Cortex of kidney (tissue), 1 donor: Measurements from ENCODE around the gene CSNK1E.
"Not testable (repeated sequence)": the region's sequence is repeated elsewhere in the genome, so short reads cannot be mapped to it uniquely, and the experiment has no call there.

Source experiments
- DNase-seq: peaks from one replicate; lab custom pipeline; 2025; lab: John Stamatoyannopoulos, UW

CSNK1E gene

GRCh38 chr22:38317122-38317994 lies at the start of gene CSNK1E:
Gene CSNK1E (minus strand): TSS chr22:38317433. CDS start chr22:38314157, 3,276 bp downstream.
- no peak for DNase-seq

- not testable (repeated sequence) for DNase-seq
Observed at GRCh38 chr22:38365829-38366228, 48.6 kb upstream of the CSNK1E start.

- DNase-seq = not testable (repeated sequence)
Observed at GRCh38 chr22:38365174-38365573, 47.9 kb upstream of the CSNK1E start.

GRCh38 chr22:38360560-38360959 lies 43.3 kb upstream of the CSNK1E start:
- not testable (repeated sequence) for DNase-seq

- DNase-seq = not testable (repeated sequence)
Observed at GRCh38 chr22:38359817-38360216, 42.6 kb upstream of the CSNK1E start.

GRCh38 chr22:38357971-38358370 lies 40.7 kb upstream of the CSNK1E start:
- not testable (repeated sequence) for DNase-seq

- no peak for DNase-seq
Observed at GRCh38 chr22:38355275-38355674, 38.0 kb upstream of the CSNK1E start.

GRCh38 chr22:38353701-38354100 lies 36.5 kb upstream of the CSNK1E start:
- DNase-seq = no peak

GRCh38 chr22:38353142-38353629 lies 36.0 kb upstream of the CSNK1E start:
- DNase-seq = no peak

- DNase-seq = no peak
Observed at GRCh38 chr22:38352436-38352835, 35.2 kb upstream of the CSNK1E start.

GRCh38 chr22:38350444-38351359 lies 33.5 kb upstream of the CSNK1E start:
- DNase-seq = no peak

GRCh38 chr22:38348751-38349496 lies 31.7 kb upstream of the CSNK1E start:
- no peak for DNase-seq

GRCh38 chr22:38347944-38348750 lies 30.9 kb upstream of the CSNK1E start:
- no peak for DNase-seq

GRCh38 chr22:38347181-38347943 lies 30.1 kb upstream of the CSNK1E start:
- DNase-seq = no peak

GRCh38 chr22:38346506-38346905 lies 29.3 kb upstream of the CSNK1E start:
- DNase-seq = no peak

- DNase-seq = no peak
Observed at GRCh38 chr22:38345782-38346181, 28.5 kb upstream of the CSNK1E start.

GRCh38 chr22:38339893-38340292 lies 22.7 kb upstream of the CSNK1E start:
- not testable (repeated sequence) for DNase-seq

- no peak for DNase-seq
Observed at GRCh38 chr22:38338772-38339379, 21.6 kb upstream of the CSNK1E start.

GRCh38 chr22:38336699-38337098 lies 19.5 kb upstream of the CSNK1E start:
- no peak for DNase-seq

- no peak for DNase-seq
Observed at GRCh38 chr22:38335077-38335476, 17.8 kb upstream of the CSNK1E start.
